ENCODE measurements around the gene C6orf136. TPM values are rescaled to one million over a fixed set of nuclear protein-coding genes. Genes with fewer than 3 reads are reported as not detected.

The C6orf136 gene
- total and polyA plus RNA-seq, 4 donors, result 5.1 to 26.0 (median 13.3) TPM

DNA sequence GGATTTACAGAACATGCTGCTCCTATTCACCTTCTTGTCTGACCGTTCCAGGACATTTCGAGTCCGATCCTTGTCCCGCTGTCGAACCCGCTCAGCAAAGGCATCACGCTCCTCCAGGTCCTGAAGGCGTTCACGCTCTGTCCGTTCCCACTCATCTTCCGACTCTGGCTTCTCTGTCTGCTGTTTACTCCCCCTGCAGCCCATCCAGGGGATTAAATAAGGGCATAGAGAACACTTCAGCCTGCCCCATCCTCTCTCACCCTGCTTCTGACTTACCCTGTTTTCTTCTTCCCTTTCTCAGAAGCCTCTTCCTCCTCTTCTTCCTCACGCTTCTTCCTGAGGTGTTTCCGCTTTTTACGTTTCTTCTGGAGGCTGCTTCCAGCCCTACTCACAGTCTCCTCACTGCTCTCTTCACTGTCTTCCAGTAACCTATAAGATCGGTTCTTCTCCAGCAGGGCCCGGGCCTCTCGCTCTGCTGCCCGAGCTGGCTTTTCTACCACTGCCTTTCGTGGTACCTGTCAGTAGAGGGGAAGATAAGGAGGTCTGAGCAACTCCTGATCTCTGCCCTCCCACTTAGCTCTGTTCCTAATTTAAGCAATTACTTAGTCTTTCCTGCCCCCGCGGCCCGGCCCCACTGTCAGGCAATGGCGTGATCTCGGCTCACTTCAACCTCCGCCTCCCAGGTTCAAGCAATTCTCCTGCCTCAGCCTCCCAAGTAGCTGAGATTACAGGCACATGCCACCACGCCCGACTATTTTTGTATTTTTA is 24.0 kb downstream of the C6orf136 start:
- DNase-seq (no peak), ATAC-seq (ENCODE audit: insufficient read depth, low FRiP score) (no peak)
- 88 to 91% methylated on average over 27 of the region's 27 CpGs for WGBS, 2 donors
- no peaks in the 10 kb centered on the region for H3K9me3 ChIP-seq (ENCODE audit: control insufficient read depth in 4 of 4, insufficient read depth in 3 of 4, low read length in 3 of 4)
- H3K27me3 ChIP-seq (ENCODE audit: control insufficient read depth in 3 of 3, insufficient read depth in 3 of 3, low read length in 2 of 3), result no peaks in the 10 kb centered on the region
- peaks cover 0 to 8% (median 3%) of the 10 kb centered on the region in 5 donors for H3K4me1 ChIP-seq (ENCODE audit: control insufficient read depth in 5 of 5, insufficient read depth in 5 of 5, low read length in 5 of 5)
- H3K27ac ChIP-seq (ENCODE audit: low read depth in 1 of 2, low read length in 1 of 2), result no peak overlapping the region
- H3K36me3 ChIP-seq (ENCODE audit: control insufficient read depth in 4 of 4, insufficient read depth in 4 of 4, low read length in 4 of 4), result peaks cover 11 to 18% (median 17%) of the 10 kb centered on the region in 4 donors
- TF ChIP-seq, protein P1, sequence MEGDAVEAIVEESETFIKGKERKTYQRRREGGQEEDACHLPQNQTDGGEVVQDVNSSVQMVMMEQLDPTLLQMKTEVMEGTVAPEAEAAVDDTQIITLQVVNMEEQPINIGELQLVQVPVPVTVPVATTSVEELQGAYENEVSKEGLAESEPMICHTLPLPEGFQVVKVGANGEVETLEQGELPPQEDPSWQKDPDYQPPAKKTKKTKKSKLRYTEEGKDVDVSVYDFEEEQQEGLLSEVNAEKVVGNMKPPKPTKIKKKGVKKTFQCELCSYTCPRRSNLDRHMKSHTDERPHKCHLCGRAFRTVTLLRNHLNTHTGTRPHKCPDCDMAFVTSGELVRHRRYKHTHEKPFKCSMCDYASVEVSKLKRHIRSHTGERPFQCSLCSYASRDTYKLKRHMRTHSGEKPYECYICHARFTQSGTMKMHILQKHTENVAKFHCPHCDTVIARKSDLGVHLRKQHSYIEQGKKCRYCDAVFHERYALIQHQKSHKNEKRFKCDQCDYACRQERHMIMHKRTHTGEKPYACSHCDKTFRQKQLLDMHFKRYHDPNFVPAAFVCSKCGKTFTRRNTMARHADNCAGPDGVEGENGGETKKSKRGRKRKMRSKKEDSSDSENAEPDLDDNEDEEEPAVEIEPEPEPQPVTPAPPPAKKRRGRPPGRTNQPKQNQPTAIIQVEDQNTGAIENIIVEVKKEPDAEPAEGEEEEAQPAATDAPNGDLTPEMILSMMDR (IDR thresholded peaks at IDR 0.05; ENCODE audit: control extremely low read depth, extremely low read depth), result no peak
- no peak overlapping the region for H3K9ac ChIP-seq (ENCODE audit: insufficient read depth in 1 of 2, low read length in 2 of 2)
- H3K4me3 ChIP-seq, result no peak overlapping the region

DNA sequence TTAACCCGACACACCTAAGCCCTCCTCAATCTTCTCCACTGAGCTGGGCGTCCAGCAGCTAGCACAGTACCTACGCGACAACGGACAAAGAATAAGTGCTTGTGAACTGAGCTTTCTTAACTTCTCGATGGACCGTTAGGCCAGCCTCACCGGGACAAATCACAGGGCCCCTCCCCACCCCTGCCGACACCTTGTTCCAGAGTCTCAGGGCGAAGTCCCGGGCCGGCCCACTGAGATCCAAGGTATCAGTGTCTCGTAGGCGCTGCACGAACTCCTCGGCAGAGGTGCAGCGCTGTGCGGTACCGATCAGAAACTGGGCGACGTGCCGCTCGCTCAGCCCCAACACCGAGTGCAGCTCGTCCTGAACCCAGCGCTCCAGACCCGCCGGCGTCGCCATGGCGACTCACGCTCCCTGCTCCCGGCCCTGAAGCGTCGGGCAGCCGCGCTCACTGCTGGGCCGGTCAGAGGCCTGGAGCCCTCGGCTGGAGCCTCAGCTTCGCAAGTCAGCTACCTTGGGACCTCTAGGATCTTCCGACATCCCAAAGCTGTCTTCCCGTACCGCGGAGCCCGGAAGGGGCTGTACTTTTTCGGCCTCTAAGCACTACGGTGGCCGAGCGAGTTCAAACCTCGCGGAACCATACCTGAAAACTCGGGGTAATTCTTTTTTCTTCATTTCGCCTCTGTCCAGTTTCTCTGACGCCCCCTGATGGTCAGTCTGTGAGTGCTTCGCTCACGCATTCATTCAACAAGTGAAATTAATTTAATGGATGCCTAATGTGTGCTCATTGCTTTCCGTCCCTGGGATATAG is 25.7 kb downstream of the C6orf136 start, which contains the start of gene DHX16:
DHX16 (minus strand) TSS at position 562 of the 809 bp plus-strand sequence; CDS start at position 397, 165 bp downstream.
- Histone ChIP-seq H3K27ac (ENCODE audit: low read depth in 1 of 2, low read length in 1 of 2) (peak within 1 kb of the TSS; percentile 45 to 91), H3K36me3 (ENCODE audit: control insufficient read depth in 4 of 4, insufficient read depth in 4 of 4, low read length in 4 of 4) (peaks cover 19 to 23% (median 22%) of the 10 kb centered on the region in 4 donors), H3K4me3 (peak within 1 kb of the TSS; percentile 65), H3K27me3 (ENCODE audit: control insufficient read depth in 3 of 3, insufficient read depth in 3 of 3, low read length in 2 of 3) (no peaks in the 10 kb centered on the region), H3K9me3 (ENCODE audit: control insufficient read depth in 4 of 4, insufficient read depth in 3 of 4, low read length in 3 of 4) (no peaks in the 10 kb centered on the region), H3K9ac (ENCODE audit: insufficient read depth in 1 of 2, low read length in 2 of 2) (peak within 1 kb of the TSS; percentile 77 to 89), H3K4me1 (ENCODE audit: control insufficient read depth in 5 of 5, insufficient read depth in 5 of 5, low read length in 5 of 5) (peaks cover 0 to 8% (median 3%) of the 10 kb centered on the region in 5 donors)
- peak; percentile 96 to 98 (median 98) for DNase-seq
- TF ChIP-seq, protein P1 (IDR thresholded peaks at IDR 0.05; ENCODE audit: control extremely low read depth, extremely low read depth), result peak; percentile 92
- WGBS, 2 donors, result 0% methylated on average over 57 of the region's 57 CpGs
- peak; percentile 92 for ATAC-seq (ENCODE audit: insufficient read depth, low FRiP score)

DNA sequence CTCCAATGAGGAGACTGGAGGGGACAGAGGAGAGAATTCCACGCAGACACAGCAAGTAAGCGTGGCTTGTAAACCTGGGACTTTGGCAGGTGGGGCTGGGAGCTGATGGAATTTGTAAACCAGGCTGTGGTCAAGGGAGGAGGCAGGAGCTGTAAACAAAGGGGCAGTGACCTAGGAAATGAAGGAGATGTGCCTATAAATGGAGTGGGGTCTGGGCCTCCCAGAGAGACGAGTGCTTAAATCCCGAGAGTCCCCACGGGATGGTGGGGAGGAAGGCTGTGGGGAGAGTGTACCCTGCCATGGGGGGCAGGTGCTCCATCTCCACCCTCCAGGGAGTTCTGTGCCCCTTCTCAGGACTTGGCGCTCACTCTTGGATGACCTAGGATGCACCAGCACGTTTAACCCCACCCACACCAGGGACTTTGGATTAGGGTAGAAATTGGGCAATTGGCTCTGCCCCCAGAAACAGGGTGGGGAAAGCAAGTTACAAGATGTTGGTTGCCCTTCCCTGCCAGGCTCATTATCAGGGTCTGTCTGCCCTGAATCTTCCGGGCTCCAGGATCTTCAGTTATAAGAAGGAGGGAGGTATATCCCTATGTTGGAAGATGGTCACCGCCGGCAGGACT is 29.8 kb downstream of the C6orf136 start:
- H3K9me3 ChIP-seq (ENCODE audit: control insufficient read depth in 4 of 4, insufficient read depth in 3 of 4, low read length in 3 of 4), result no peaks in the 10 kb centered on the region
- peaks cover 13 to 24% (median 16%) of the 10 kb centered on the region in 4 donors for H3K36me3 ChIP-seq (ENCODE audit: control insufficient read depth in 4 of 4, insufficient read depth in 4 of 4, low read length in 4 of 4)
- WGBS, 2 donors, result 86 to 89% methylated on average over 10 of the region's 10 CpGs
- H3K4me1 ChIP-seq (ENCODE audit: control insufficient read depth in 5 of 5, insufficient read depth in 5 of 5, low read length in 5 of 5), result peaks cover 0 to 8% (median 1%) of the 10 kb centered on the region in 5 donors
- no peak overlapping the region for H3K9ac ChIP-seq (ENCODE audit: insufficient read depth in 1 of 2, low read length in 2 of 2)
- H3K4me3 ChIP-seq, result no peak overlapping the region
- TF ChIP-seq, protein P1 (IDR thresholded peaks at IDR 0.05; ENCODE audit: control extremely low read depth, extremely low read depth), result no peak
- DNase-seq (no peak), ATAC-seq (ENCODE audit: insufficient read depth, low FRiP score) (no peak)
- H3K27me3 ChIP-seq (ENCODE audit: control insufficient read depth in 3 of 3, insufficient read depth in 3 of 3, low read length in 2 of 3), result no peaks in the 10 kb centered on the region
- H3K27ac ChIP-seq (ENCODE audit: low read depth in 1 of 2, low read length in 1 of 2), result no peak overlapping the region

All from lung (tissue), 12 donors.